NCI-H82 treated with DMSO at 0.1 percent for 48 hours (cell line): Measurements from ENCODE around the gene SPPL2B.

Experiments used
- DNase-seq: peaks from one replicate; lab custom pipeline; 2025; ENCODE audit not compliant: unreplicated experiment; lab: John Stamatoyannopoulos, UW

SPPL2B gene

GRCh38 chr19:2320939-2321338 lies 7.5 kb upstream of the SPPL2B start:
- no peak for DNase-seq

- DNase-seq: no peak
Observed at GRCh38 chr19:2321565-2322283, 6.8 kb upstream of the SPPL2B start.

GRCh38 chr19:2323707-2324106 lies 4.8 kb upstream of the SPPL2B start:
- DNase-seq: no peak

GRCh38 chr19:2324220-2324948 lies 4.1 kb upstream of the SPPL2B start:
- no peak for DNase-seq

GRCh38 chr19:2325281-2326046 lies 3.0 kb upstream of the SPPL2B start:
- no peak for DNase-seq

- no peak for DNase-seq
Observed at GRCh38 chr19:2326699-2327360, 1.7 kb upstream of the SPPL2B start.

GRCh38 chr19:2327773-2328400 lies 597 bp upstream of the SPPL2B start:
- no peak for DNase-seq

GRCh38 chr19:2329149-2329478 lies 630 bp downstream of the SPPL2B start:
- no peak for DNase-seq

- DNase-seq: no peak
Observed at GRCh38 chr19:2329501-2329916, 1.0 kb downstream of the SPPL2B start.

GRCh38 chr19:2330255-2330631 lies 1.8 kb downstream of the SPPL2B start:
- DNase-seq: no peak

GRCh38 chr19:2330632-2331284 lies 2.3 kb downstream of the SPPL2B start:
- DNase-seq: no peak

- no peak for DNase-seq
Observed at GRCh38 chr19:2331601-2332246, 3.2 kb downstream of the SPPL2B start.

- no peak for DNase-seq
Observed at GRCh38 chr19:2332341-2333026, 4.0 kb downstream of the SPPL2B start.

GRCh38 chr19:2333027-2333806 lies 4.7 kb downstream of the SPPL2B start:
- DNase-seq: no peak

- DNase-seq: no peak
Observed at GRCh38 chr19:2333807-2334211, 5.3 kb downstream of the SPPL2B start.

GRCh38 chr19:2334426-2334825 lies 5.9 kb downstream of the SPPL2B start:
- DNase-seq: no peak

- DNase-seq: no peak
Observed at GRCh38 chr19:2334986-2335846, 6.7 kb downstream of the SPPL2B start.

- DNase-seq: no peak
Observed at GRCh38 chr19:2335848-2336247, 7.4 kb downstream of the SPPL2B start.
